Tibial artery (tissue), 4 donors: ENCODE results near the gene MAFF.
"Not testable (repeated sequence)": the region's sequence is repeated elsewhere in the genome, so short reads cannot be mapped to it uniquely, and the experiment has no call there.

Source experiments
- DNase-seq, 2 donors: peaks; one replicate each; pipeline ENCODE4 v3.0.0-alpha.2; 2019
- H3K27ac ChIP-seq, 2 donors: fragments of 200-600 bp; sonication (generic) in 1 of 2; 1 replicate in 1 of 2; 2 replicates in 1 of 2; pipeline ENCODE4 v1.5.1; 2018 to 2019; ENCODE audit warnings: mild to moderate bottlenecking in 1 of 2
- H3K27me3 ChIP-seq, 2 donors: fragments of 200-600 bp; sonication (generic) in 1 of 2; one replicate each; pipeline versions ENCODE4 v1.5.1 to v1.6.0; 2016 to 2019
- H3K36me3 ChIP-seq, 3 donors: fragments of 200-600 bp; sonication (generic) in 2 of 3; one replicate each; pipeline ENCODE4 v1.5.1; 2016 to 2019; ENCODE audit warnings: mild to moderate bottlenecking in 2 of 3
- H3K4me1 ChIP-seq, 4 donors: fragments of 200-600 bp; sonication (generic) in 2 of 4; 1 replicate in 3 of 4; 2 replicates in 1 of 4; pipeline ENCODE4 v1.5.1; 2016 to 2019
- H3K4me3 ChIP-seq, 2 donors: fragments of 200-600 bp; sonication (generic) in 1 of 2; 1 replicate in 1 of 2; 2 replicates in 1 of 2; pipeline ENCODE4 v1.5.1; 2018 to 2019; ENCODE audit warnings: mild to moderate bottlenecking in 2 of 2
- H3K9me3 ChIP-seq, 3 donors: fragments of 200-600 bp; sonication (generic) in 1 of 3; one replicate each; pipeline ENCODE4 v1.5.1; 2016 to 2019
- intact Hi-C: fragments of 100-400 bp; cut with DNase I; formaldehyde crosslinking; loops from one replicate; pipeline ENCODE4 v1.15.0; 2023; ENCODE audit warnings: low total_unique reads
- TF ChIP-seq, protein P1 (sequence below), 2 experiments: fragments of 200-600 bp in 1 of 2; fragments of 450-650 bp in 1 of 2; IDR thresholded peaks; one replicate each; pipeline ENCODE4 v1.5.1; 2017 to 2019; ENCODE audit warnings: antibody characterized with exemption in 2 of 2, mild to moderate bottlenecking in 1 of 2, moderate library complexity in 1 of 2

The MAFF gene

GRCh38 chr22:38175206-38176118 is 26.3 kb upstream of the MAFF start:
- Histone ChIP-seq H3K27me3 (no peaks in the 10 kb centered on the region), H3K27ac (peak overlapping the region in 1 of 2 donors; percentile 16), H3K4me3 (no peak overlapping the region), H3K9me3 (no peaks in the 10 kb centered on the region), H3K36me3 (no peaks in the 10 kb centered on the region), H3K4me1 (peaks cover 0 to 41% (median 14%) of the 10 kb centered on the region in 4 donors)
- peak in 1 of 2 donors; percentile 48 for DNase-seq
- TF ChIP-seq, protein P1, sequence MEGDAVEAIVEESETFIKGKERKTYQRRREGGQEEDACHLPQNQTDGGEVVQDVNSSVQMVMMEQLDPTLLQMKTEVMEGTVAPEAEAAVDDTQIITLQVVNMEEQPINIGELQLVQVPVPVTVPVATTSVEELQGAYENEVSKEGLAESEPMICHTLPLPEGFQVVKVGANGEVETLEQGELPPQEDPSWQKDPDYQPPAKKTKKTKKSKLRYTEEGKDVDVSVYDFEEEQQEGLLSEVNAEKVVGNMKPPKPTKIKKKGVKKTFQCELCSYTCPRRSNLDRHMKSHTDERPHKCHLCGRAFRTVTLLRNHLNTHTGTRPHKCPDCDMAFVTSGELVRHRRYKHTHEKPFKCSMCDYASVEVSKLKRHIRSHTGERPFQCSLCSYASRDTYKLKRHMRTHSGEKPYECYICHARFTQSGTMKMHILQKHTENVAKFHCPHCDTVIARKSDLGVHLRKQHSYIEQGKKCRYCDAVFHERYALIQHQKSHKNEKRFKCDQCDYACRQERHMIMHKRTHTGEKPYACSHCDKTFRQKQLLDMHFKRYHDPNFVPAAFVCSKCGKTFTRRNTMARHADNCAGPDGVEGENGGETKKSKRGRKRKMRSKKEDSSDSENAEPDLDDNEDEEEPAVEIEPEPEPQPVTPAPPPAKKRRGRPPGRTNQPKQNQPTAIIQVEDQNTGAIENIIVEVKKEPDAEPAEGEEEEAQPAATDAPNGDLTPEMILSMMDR (IDR thresholded peaks at IDR 0.05), result no peak
- intact Hi-C loops, result no loop called here

GRCh38 chr22:38176170-38176741 is 25.5 kb upstream of the MAFF start:
- intact Hi-C loops, result no loop called here
- DNase-seq, result peak; percentile 79 to 86
- Histone ChIP-seq H3K27ac (peak overlapping the region; percentile 16 to 35), H3K4me3 (no peak overlapping the region), H3K9me3 (no peaks in the 10 kb centered on the region), H3K36me3 (no peaks in the 10 kb centered on the region), H3K4me1 (peaks cover 0 to 49% (median 20%) of the 10 kb centered on the region in 4 donors), H3K27me3 (no peaks in the 10 kb centered on the region)
- TF ChIP-seq, protein P1 (IDR thresholded peaks at IDR 0.05), result no peak

DNA sequence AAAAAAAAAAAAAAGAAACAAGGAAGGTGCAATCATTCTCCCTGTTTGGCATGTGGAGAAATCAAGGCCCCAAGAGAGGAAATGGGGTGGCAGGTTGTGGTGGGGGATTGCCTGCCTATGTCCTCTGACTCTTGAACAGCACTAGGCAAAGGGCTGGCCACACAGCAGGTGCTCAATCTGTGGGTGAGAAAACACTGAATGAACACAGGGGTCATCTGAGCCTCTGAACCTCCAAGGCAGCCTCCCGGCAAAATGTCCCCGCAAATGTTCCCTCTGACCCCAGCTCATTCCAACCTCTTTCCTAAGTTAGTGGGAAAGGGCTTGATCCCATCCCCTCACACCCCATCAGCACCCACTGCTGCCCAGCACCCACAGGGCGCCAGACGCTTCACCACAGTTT is 24.8 kb upstream of the MAFF start:
- Histone ChIP-seq H3K27me3 (no peaks in the 10 kb centered on the region), H3K9me3 (no peaks in the 10 kb centered on the region), H3K4me1 (peaks cover 0 to 51% (median 21%) of the 10 kb centered on the region in 4 donors), H3K36me3 (no peaks in the 10 kb centered on the region), H3K27ac (peak overlapping the region; percentile 35 to 57), H3K4me3 (no peak overlapping the region)
- TF ChIP-seq, protein P1 (IDR thresholded peaks at IDR 0.05), result no peak
- DNase-seq, result peak in 1 of 2 donors; percentile 41
- intact Hi-C loops, result no loop called here

DNA sequence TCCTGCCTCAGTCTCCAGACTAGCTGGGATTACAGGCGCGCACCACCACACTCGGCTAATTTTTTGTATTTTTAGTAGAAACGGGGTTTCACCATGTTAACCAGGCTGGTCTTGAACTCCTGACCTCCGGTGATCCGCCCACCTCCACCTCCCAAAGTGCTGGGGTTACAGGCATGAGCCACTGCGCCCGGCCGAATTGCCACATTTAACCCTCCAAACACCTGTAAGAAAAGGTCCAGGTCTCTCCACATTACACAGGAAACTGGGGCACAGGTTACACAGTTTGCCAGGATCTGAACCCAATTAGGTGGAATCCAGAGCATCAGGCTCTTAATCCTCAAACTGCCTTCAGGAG is 24.2 kb upstream of the MAFF start:
- H3K4me3 ChIP-seq, intact Hi-C loops, DNase-seq, H3K27me3 ChIP-seq, H3K36me3 ChIP-seq, H3K9me3 ChIP-seq: not testable (repeated sequence)
- Histone ChIP-seq H3K27ac (peak overlapping the region; percentile 57 to 63), H3K4me1 (peaks cover 0 to 49% (median 21%) of the 10 kb centered on the region in 4 donors)

GRCh38 chr22:38177926-38178604 is 23.7 kb upstream of the MAFF start:
- intact Hi-C loops, result no loop called here
- Histone ChIP-seq H3K36me3 (no peaks in the 10 kb centered on the region), H3K27ac (peak overlapping the region; percentile 57 to 63), H3K9me3 (no peaks in the 10 kb centered on the region), H3K27me3 (no peaks in the 10 kb centered on the region), H3K4me3 (no peak overlapping the region), H3K4me1 (peaks cover 0 to 45% (median 21%) of the 10 kb centered on the region in 4 donors)
- DNase-seq, result peak; percentile 69 to 74
- TF ChIP-seq, protein P1 (IDR thresholded peaks at IDR 0.05), result no peak

- H3K4me3 ChIP-seq, intact Hi-C loops, H3K9me3 ChIP-seq, H3K36me3 ChIP-seq, DNase-seq, H3K27me3 ChIP-seq: not testable (repeated sequence)
- Histone ChIP-seq H3K27ac (peak overlapping the region; percentile 57 to 63), H3K4me1 (peaks cover 0 to 45% (median 21%) of the 10 kb centered on the region in 4 donors)
Measured at GRCh38 chr22:38178605-38178937, 23.2 kb upstream of the MAFF start.
